NCI-H1105 treated with DMSO at 0.1 percent for 48 hours (cell line): Measurements from ENCODE around the gene MEG3.
"Not testable (repeated sequence)": the region's sequence is repeated elsewhere in the genome, so short reads cannot be mapped to it uniquely, and the experiment has no call there.

Source experiments
- DNase-seq: peaks from one replicate; lab custom pipeline; 2025; lab: John Stamatoyannopoulos, UW

Gene MEG3

DNA sequence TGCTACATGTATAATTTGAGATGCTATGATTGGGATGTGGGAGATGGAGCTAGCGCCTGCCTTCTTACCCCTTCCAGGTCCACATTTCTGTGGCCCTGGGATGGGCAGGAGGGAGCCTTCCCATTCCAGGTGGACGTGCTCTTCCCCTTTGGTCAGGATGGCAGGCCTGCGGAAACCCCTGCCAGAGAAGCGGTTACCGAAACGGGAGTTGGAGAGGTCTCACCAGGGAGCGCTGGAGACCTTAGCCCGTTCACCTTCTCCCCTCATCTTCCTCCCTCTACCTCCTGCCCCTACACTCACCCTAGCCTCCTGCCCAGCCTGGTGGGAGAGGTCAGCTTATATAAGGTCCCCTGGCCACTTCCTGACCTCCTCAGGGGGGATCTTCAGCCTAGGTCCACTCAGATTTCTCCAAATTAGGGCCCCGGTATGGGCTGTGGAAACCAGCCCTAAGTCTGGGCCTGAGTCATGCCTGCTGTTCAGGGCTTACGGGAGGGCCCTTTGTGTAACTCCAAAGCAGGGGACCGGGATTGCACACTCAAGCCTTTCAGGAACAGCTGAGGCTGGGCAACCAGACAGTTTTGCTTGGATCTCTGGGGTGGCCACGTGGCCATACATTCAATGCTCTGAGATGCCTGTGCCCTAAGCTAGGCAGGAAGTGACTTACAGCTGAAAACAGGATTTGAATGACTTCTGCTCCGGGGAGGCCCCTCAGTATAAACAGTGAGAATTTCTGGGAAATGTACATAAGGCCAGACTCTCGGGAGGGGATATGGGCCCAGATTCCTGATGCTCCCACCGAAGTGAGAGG is 10.2 kb upstream of the MEG3 start:
- no peak for DNase-seq

GRCh38 chr14:100816286-100816949 is 9.5 kb upstream of the MEG3 start:
- no peak for DNase-seq

DNA sequence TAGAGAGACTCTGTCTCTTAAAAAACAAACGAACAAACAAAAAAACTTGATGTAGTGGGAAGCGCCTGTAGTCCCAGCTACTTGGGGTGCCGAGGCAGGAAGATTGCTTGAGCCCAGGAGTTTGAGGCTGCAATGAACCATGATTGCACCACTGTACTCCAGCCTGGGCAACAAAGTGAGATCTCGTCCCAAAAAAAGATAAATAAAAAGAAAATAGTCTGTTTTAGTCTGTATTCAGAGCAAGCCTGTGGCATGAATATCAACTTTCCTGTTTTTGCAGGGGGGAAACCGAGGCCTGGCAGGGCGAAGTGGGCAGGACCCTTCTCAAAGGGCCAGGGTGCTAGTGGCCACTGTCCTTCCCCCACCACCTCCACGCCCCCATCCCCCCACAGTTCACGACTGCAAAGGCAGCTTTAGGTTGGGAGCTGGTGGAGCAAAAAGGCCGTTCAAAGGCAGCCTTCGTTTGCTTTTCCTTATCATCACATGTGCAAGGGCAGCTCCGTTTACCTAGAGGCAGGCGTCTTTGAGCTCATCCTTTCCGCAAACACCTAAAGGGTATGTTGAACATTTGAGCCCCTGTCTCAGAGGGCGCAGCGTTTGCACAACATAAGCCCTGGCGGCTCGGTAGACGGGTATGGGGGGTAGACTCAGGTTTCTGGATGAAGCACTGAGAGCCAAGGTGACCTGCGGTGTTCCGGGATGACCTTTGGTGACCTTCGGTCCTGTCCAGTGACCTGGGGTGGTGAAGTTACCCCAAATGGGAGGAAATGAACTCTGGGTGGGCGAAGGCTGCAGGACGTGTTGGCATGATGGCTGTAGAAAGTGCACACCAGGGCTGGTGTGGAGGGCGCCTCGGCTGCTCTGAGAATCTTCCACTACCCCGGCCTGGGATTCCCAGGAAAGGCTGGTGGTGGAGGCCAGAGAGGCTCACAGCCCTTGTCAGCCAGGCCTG is 8.7 kb upstream of the MEG3 start:
- DNase-seq, result no peak

DNA sequence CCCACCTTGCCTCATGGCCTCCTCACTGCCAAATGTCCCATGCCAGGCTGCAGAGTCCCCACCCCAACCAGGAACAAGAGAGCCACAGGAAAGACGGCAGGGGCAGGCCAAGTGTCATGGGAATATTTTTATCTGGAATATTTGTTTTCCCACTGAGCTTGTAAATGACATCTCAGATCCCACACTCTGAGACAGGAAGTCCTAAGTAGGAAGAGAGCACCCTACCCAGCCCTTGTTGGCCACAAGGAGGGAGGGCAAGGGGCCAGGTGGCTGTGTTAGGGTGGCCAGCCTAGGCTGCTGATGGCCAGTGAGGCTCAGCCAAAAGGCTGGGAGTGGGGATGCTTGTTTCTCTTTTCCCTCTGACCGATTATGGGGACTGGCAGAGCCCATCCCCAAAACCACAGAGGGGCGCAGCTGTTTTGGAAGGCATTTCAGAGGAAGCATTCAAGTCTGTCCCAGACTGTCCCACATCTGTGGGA is 7.7 kb upstream of the MEG3 start:
- no peak for DNase-seq

DNA sequence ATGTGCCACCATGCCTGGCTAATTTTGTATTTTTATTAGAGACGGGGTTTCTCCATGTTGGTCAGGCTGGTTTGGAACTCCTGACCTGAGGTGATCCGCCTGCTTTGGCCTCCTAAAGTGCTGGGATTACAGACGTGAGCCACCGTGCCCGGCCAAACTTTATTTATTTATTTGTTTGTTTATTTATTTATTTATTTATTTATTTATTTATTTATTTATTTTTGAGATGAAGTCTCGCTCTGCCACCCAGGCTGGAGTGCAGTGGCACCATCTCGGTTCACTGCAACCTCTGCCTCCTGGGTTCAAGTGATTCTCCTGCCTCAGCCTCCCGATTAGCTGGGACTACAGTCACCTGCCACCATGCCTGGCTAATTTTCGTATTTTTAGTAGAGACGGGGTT is 7.0 kb upstream of the MEG3 start:
- not testable (repeated sequence) for DNase-seq

DNA sequence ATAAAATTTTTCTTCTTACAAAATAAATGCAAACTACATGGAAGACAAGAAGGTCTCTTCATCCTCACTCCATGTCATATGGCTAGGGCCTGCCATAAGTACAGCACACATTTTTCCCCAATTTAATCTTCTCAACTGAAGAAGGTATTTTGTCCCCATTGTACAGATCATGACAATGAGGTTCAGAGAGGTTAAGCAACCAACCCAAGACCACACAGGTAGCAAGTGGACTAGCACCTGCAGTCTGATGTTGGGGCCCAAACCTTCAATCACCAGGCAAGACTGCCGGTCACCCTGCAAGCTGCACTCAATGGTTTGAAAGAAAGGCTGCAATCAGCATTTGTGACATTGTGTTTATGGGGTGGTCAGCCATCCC is 6.5 kb upstream of the MEG3 start:
- DNase-seq, result no peak

GRCh38 chr14:100819829-100820475 is 6.0 kb upstream of the MEG3 start:
- DNase-seq, result no peak

DNA sequence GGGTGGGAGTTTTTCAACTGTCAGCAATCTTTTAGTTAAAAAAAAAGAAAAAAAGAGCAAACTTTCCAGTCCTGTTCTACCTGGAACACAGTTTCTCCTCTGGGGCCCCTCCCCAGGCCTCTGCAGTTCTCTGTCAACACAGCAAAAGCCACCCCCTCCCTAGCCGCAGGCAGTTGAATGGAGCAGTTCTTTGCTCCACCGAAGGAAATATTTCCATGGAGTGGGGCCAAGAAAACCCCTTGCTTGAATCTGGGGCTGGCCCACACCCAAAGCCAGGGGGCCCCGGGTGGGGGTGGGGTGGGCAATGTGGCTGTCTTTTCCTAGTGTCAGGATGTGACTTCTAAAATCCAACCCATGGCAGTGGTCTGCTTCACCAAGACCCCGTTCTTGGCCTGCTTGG is 5.0 kb upstream of the MEG3 start:
- DNase-seq, result no peak

GRCh38 chr14:100822013-100822412 is 3.9 kb upstream of the MEG3 start:
- no peak for DNase-seq

- no peak for DNase-seq
These were observed 3.2 kb upstream of the MEG3 start for GRCh38 chr14:100822532-100823296.

GRCh38 chr14:100823413-100824080 is 2.4 kb upstream of the MEG3 start:
- no peak for DNase-seq

GRCh38 chr14:100824091-100824551 is 1.8 kb upstream of the MEG3 start:
- no peak for DNase-seq

GRCh38 chr14:100824901-100825712 is 811 bp upstream of the MEG3 start:
- no peak for DNase-seq

DNA sequence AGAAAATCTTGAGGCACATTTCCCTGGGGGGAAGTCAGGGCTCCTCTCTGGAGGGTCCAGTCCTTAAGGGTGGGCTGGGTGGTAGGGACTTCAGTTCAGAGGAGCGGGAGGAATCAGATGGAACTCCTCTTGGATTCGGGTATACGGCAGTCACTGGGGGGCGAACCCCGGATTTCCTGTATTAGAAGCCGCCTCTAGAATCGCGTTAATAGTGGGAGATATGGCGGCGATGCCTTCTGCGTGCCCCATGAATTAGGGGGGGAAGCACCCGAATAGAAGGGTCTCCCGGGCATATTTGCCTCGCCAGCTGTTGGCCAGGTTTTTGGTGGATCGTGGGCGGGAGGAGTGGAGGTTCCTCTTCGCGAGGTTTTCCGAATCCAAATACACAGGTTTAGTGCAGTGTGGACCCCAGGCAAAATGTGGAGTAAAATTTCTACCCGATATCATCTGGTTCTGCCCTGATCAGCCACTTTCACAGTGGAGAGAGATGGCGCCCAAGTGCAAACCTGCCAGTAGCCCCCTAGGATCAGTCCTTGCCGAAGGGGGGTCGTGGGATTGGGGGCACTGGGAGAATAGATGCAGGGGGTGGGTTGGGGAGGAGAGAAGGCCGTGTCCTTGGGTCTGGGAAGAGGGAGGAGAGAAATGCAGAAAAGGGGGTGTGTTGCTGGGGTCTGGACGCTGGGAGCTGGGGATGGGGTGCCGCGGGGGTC is 628 bp downstream of the MEG3 start:
- DNase-seq, result no peak

- DNase-seq, result no peak
These were observed 1.4 kb downstream of the MEG3 start for GRCh38 chr14:100827101-100828021.

DNA sequence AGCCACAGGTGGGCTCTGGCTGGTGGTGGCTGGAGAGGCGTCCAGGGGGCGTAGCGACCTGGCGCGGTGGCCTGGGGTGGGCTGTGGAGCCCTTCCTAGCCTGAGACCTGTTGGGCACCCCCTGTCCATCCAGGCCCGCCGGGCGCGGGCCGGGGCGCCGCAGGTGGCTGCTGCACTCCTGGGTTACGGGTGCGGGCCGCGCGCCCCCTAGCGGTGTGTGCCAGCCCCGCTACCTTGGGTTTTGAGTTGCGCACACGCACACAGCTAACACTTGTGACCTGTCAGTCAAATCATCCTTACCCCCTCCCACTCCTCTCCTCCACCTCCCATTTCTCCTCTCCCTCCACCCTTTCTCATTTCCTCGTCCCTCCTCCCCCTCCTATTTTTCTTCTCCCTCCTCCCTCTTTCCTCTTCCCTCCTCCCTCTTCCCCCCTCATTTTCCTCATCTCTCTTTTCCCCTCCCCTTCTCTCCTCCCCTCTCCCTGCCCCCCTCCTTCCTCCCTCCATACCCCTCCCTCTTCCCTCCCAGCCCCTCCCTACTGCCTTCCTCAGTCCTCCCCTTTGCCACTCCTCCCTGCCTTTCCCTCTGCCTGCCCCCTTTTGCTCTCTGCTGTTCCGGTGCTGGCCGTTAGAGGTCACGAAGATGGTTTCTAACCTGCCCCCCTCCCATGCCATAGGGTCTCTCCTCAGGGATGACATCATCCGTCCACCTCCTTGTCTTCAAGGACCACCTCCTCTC is 2.3 kb downstream of the MEG3 start:
- no peak for DNase-seq

GRCh38 chr14:100830681-100831080 is 4.8 kb downstream of the MEG3 start:
- no peak for DNase-seq
